ENCODE measurements around the gene ARFGEF3. TPM values are rescaled to one million over a fixed set of nuclear protein-coding genes. Genes with fewer than 3 reads are reported as not detected.

Gene ARFGEF3
- total RNA-seq, 2 donors from 2014 or later, result 13.5 to 21.8 TPM

DNA sequence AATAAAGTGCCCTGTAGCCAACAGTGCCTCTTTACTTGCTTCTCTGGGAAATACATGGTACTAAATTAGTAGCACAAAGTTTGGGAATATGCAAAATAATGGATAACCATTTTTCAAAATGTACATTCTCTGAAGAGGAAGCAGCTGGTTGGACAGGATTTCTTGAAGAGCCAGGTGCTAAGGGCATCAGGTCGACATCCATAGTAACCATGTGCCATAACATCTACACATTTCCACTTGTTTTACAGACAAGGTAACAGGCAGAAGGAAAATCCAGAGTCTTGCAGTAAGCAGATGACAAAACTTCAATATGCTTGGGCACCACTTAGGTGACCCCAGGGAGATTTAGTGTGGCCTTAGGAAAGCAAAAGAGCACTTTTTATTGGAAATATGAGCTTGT lies 179.4 kb downstream of the ARFGEF3 start:
- Histone ChIP-seq H3K4me1 (no peaks in the 10 kb centered on the region), H3K9me3 (no peaks in the 10 kb centered on the region), H3K27me3 (no peaks in the 10 kb centered on the region), H3K27ac (no peak overlapping the region), H3K4me3 (no peak overlapping the region), H3K36me3 (replicated peaks in 1 of 2; ENCODE audit: insufficient read depth in 1 of 2, low read depth in 2 of 2) (peaks cover 0 to 1% of the 10 kb centered on the region in 2 donors)
- ATAC-seq (no peak), DNase-seq (no peak)
- TF ChIP-seq, protein P1, sequence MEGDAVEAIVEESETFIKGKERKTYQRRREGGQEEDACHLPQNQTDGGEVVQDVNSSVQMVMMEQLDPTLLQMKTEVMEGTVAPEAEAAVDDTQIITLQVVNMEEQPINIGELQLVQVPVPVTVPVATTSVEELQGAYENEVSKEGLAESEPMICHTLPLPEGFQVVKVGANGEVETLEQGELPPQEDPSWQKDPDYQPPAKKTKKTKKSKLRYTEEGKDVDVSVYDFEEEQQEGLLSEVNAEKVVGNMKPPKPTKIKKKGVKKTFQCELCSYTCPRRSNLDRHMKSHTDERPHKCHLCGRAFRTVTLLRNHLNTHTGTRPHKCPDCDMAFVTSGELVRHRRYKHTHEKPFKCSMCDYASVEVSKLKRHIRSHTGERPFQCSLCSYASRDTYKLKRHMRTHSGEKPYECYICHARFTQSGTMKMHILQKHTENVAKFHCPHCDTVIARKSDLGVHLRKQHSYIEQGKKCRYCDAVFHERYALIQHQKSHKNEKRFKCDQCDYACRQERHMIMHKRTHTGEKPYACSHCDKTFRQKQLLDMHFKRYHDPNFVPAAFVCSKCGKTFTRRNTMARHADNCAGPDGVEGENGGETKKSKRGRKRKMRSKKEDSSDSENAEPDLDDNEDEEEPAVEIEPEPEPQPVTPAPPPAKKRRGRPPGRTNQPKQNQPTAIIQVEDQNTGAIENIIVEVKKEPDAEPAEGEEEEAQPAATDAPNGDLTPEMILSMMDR (IDR thresholded peaks at IDR 0.05), result no peak
- TF ChIP-seq POLR2A (IDR thresholded peaks at IDR 0.05), result no peak
- 94% methylated on average over 1 of the region's 1 CpG for WGBS, 2 donors
- intact Hi-C loops (cut with DNase I), result no loop called here

DNA sequence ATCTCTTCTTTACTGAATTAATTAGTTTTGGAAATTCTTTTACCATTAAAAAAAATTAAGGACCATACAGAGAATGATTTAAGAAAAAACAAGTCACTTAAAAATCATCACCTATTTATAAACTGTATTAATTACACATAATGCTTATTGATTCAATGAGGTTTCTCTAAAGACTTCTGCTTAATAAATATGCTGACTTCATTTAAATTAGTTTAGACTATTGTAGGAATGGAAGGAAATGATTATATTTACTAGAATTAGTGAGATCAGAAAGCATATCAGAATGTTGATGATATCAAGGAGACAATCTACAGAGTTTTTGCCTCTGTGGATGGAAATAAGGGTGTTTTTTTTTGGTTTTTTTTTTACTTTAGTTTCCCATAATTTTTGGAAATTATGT lies 181.4 kb downstream of the ARFGEF3 start:
- intact Hi-C loops (cut with DNase I), result no loop called here
- TF ChIP-seq POLR2A (IDR thresholded peaks at IDR 0.05), result no peak
- TF ChIP-seq, protein P1 (IDR thresholded peaks at IDR 0.05), result no peak

DNA sequence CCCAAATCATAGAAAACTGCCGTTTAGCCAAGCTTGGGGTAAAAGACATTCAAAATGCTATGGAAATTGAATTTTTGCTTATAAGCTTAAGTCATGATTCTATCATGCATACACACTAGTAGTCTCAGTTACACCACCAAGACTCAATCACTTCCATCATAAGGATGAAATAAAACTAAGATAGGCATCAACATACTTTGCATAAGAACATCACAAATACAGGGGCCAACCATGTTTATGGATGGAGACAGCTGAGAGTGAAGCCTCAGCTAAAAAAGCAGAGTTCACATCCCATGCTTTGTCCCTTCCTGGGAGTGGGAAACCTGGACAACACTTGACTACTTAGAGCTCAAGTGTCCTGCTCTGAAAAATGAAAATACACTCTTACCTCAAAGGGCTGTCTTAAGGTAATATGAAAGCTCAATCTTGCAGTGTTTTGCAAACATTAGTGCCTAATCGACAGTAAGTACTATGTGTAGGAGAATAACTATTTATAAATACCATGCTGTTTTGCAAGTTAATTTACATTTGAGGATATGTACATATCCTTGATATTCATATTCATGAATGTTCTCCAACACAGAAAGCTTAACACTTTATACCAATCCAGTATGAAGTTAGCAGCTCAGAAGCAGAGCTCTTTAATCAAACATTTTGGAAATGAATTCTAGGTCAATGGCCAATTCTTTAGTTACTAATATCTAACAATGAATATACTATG lies 184.0 kb downstream of the ARFGEF3 start:
- WGBS, 2 donors, result 70 to 74% methylated on average over 2 of the region's 2 CpGs
- intact Hi-C loops (cut with DNase I), result no loop called here
- DNase-seq, result no peak
- no peak for ATAC-seq
- H3K27ac ChIP-seq, result no peak overlapping the region
- no peaks in the 10 kb centered on the region for H3K9me3 ChIP-seq
- H3K36me3 ChIP-seq (replicated peaks in 1 of 2; ENCODE audit: insufficient read depth in 1 of 2, low read depth in 2 of 2), result no peaks in the 10 kb centered on the region
- TF ChIP-seq, protein P1 (IDR thresholded peaks at IDR 0.05), result no peak
- TF ChIP-seq POLR2A (IDR thresholded peaks at IDR 0.05), result no peak
- H3K4me3 ChIP-seq, result no peak overlapping the region
- no peaks in the 10 kb centered on the region for H3K4me1 ChIP-seq
- no peaks in the 10 kb centered on the region for H3K27me3 ChIP-seq

More for the DNA sequence above, 181.4 kb downstream of the ARFGEF3 start:
- DNase-seq, result no peak
- Histone ChIP-seq H3K27ac (no peak overlapping the region), H3K36me3 (replicated peaks in 1 of 2; ENCODE audit: insufficient read depth in 1 of 2, low read depth in 2 of 2) (no peaks in the 10 kb centered on the region), H3K4me3 (no peak overlapping the region), H3K4me1 (no peaks in the 10 kb centered on the region), H3K9me3 (no peaks in the 10 kb centered on the region), H3K27me3 (no peaks in the 10 kb centered on the region)
- no peak for ATAC-seq

DNA sequence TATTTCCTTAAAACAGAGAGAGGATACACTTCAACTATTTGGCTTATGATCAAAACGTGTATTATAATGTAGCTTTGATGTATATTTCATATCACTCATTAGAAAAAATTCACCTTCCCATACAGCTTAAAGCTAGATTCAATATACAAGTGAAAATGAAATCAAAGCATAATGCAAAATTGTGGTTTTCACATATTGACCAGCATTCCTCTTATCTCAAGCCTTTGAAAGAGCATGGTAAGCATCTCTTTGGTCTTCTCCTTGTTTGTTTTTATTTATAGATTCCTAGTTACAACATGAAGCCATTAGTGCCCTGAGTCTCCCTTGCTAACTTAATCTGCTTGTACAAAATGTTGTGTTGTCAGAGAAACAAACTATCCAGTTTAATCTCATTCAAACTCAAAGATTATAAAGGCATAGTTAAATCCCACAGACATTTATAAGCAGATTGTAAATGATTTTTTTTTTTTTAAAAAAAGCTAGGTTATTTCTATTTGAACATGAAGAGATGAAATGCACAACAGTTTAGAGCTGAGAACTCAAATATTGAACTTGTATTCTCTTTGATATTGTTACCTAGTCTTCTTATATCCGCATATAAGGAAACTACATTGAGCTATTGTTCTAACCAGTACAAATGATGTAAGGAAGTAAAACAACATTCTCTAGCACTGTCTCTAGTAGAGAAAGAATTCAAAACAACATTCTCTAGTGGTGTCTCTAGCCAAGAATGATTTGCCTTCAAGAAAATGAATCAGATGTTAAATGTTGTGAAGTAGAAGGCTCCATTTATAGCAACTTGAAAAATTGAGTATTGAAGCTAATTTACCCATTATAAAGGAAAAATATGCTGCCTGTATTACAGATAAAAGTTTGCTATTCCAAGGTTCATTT lies 184.8 kb downstream of the ARFGEF3 start:
- ATAC-seq, result no peak
- WGBS, 2 donors, result 62 to 72% methylated on average over 2 of the region's 2 CpGs

More for the DNA sequence above, 184.8 kb downstream of the ARFGEF3 start:
- no peaks in the 10 kb centered on the region for H3K9me3 ChIP-seq
- H3K27me3 ChIP-seq, result no peaks in the 10 kb centered on the region
- H3K4me1 ChIP-seq, result no peaks in the 10 kb centered on the region
- TF ChIP-seq POLR2A (IDR thresholded peaks at IDR 0.05), result no peak
- TF ChIP-seq, protein P1 (IDR thresholded peaks at IDR 0.05), result no peak
- no peak for DNase-seq
- H3K36me3 ChIP-seq (replicated peaks in 1 of 2; ENCODE audit: insufficient read depth in 1 of 2, low read depth in 2 of 2), result no peaks in the 10 kb centered on the region
- no peak overlapping the region for H3K27ac ChIP-seq
- intact Hi-C loops (cut with DNase I), result no loop called here
- H3K4me3 ChIP-seq, result no peak overlapping the region
